Lower leg skin (tissue), 3 donors: ENCODE measurements around the gene SEC24D.
"Not testable (repeated sequence)": the region's sequence is repeated elsewhere in the genome, so short reads cannot be mapped to it uniquely, and the experiment has no call there.

Experiments
- CTCF ChIP-seq, 3 donors: fragments of 450-650 bp; IDR thresholded peaks; one replicate each; pipeline ENCODE4 v1.5.1; 2016; ENCODE audit warnings: antibody characterized with exemption in 3 of 3, mild to moderate bottlenecking in 3 of 3, moderate library complexity in 2 of 3
- POLR2A ChIP-seq, 2 donors: fragments of 450-650 bp; IDR thresholded peaks; one replicate each; pipeline ENCODE4 v1.6.1; 2016 to 2017; ENCODE audit warnings: antibody characterized with exemption in 2 of 2, mild to moderate bottlenecking in 1 of 2, moderate library complexity in 1 of 2

- not testable (repeated sequence) for TF ChIP-seq CTCF, POLR2A (IDR thresholded peaks at IDR 0.05)
Observed at GRCh38 chr4:118878507-118878906, 42.6 kb upstream of the SEC24D start.
